Mesenchymal stem cell (in vitro differentiated cells and primary cell): ENCODE data around the gene POLD2.

ENCODE experiments used
- DNase-seq: peaks from one replicate; pipeline ENCODE4 v3.0.0-alpha.2; 2013
- H2AFZ ChIP-seq: one replicate; pipeline ENCODE4 v1.6.1; 2013; ENCODE audit warnings: low read depth, mild to moderate bottlenecking, control low read depth, inconsistent platforms, low read length, moderate library complexity
- H2AK5ac ChIP-seq: 2 replicates; pipeline ENCODE4 v1.6.1; 2013; ENCODE audit warnings: low read length, moderate library complexity, mild to moderate bottlenecking, inconsistent platforms; ENCODE audit not compliant: severe bottlenecking
- H2BK120ac ChIP-seq: one replicate; pipeline ENCODE4 v1.6.1; 2013; ENCODE audit warnings: low read depth, mild to moderate bottlenecking, inconsistent platforms, low read length, moderate library complexity
- H2BK12ac ChIP-seq, 2 experiments: one replicate each; pipeline ENCODE4 v1.6.1; 2013; ENCODE audit warnings: inconsistent platforms in 2 of 2, low read length in 2 of 2, mild to moderate bottlenecking in 2 of 2, moderate library complexity in 2 of 2, control low read depth in 1 of 2
- H2BK15ac ChIP-seq: one replicate; pipeline ENCODE4 v1.6.1; 2013; ENCODE audit warnings: mild to moderate bottlenecking, low read depth, inconsistent platforms; ENCODE audit not compliant: poor library complexity, severe bottlenecking
- H2BK5ac ChIP-seq: 2 replicates; pipeline ENCODE4 v1.6.1; 2013; ENCODE audit warnings: low read depth, mild to moderate bottlenecking, low read length, control low read depth, inconsistent platforms; ENCODE audit not compliant: poor library complexity, severe bottlenecking
- H3K14ac ChIP-seq, 2 experiments: one replicate each; pipeline ENCODE4 v1.6.1; 2013; ENCODE audit warnings: inconsistent platforms in 2 of 2, low read length in 2 of 2, control low read depth in 1 of 2, mild to moderate bottlenecking in 1 of 2, moderate library complexity in 1 of 2
- H3K18ac ChIP-seq, 2 experiments: one replicate each; pipeline ENCODE4 v1.6.1; 2013; ENCODE audit warnings: inconsistent platforms in 2 of 2, low read length in 2 of 2, control low read depth in 1 of 2, low read depth in 1 of 2, mild to moderate bottlenecking in 1 of 2
- H3K23ac ChIP-seq, 2 experiments: one replicate each; pipeline ENCODE4 v1.6.1; 2013; ENCODE audit warnings: inconsistent platforms in 2 of 2, low read length in 2 of 2, mild to moderate bottlenecking in 2 of 2, moderate library complexity in 2 of 2, control low read depth in 1 of 2
- H3K27ac ChIP-seq: 2 replicates; pipeline ENCODE4 v1.5.1; 2013; ENCODE audit warnings: mild to moderate bottlenecking, moderate library complexity, low read length, control low read depth, inconsistent platforms; ENCODE audit not compliant: poor library complexity, severe bottlenecking
- H3K27me3 ChIP-seq, 2 experiments: 2 replicates each; pipeline versions ENCODE4 v1.6.1 to v1.7.0; 2013; ENCODE audit warnings: low read length in 2 of 2, mild to moderate bottlenecking in 2 of 2, moderate library complexity in 2 of 2, control low read depth in 1 of 2, inconsistent platforms in 1 of 2; ENCODE audit not compliant: control insufficient read depth in 1 of 2, insufficient read depth in 1 of 2
- H3K36me3 ChIP-seq, 2 experiments: 2 replicates each; pipeline versions ENCODE4 v1.6.1 to v1.7.0; 2013; ENCODE audit warnings: low read length in 2 of 2, control low read depth in 1 of 2, inconsistent platforms in 1 of 2, low read depth in 1 of 2, mild to moderate bottlenecking in 1 of 2; ENCODE audit not compliant: insufficient read depth in 2 of 2, control insufficient read depth in 1 of 2
- H3K4ac ChIP-seq, 2 experiments: one replicate each; pipeline ENCODE4 v1.6.1; 2013; ENCODE audit warnings: inconsistent platforms in 2 of 2, low read length in 2 of 2, mild to moderate bottlenecking in 2 of 2, moderate library complexity in 2 of 2, control low read depth in 1 of 2, low read depth in 1 of 2
- H3K4me1 ChIP-seq: 2 replicates; pipeline ENCODE4 v1.6.1; 2013; ENCODE audit warnings: low read depth, low read length, control low read depth; ENCODE audit not compliant: control insufficient read depth, insufficient read depth
- H3K4me2 ChIP-seq: 2 replicates; pipeline ENCODE4 v1.6.1; 2013; ENCODE audit warnings: low read length, mild to moderate bottlenecking, inconsistent platforms; ENCODE audit not compliant: poor library complexity, severe bottlenecking
- H3K4me3 ChIP-seq, 2 experiments: 2 replicates each; pipeline versions ENCODE4 v1.5.1 to v1.7.0; 2013; ENCODE audit warnings: low read length in 2 of 2, mild to moderate bottlenecking in 2 of 2, control low read depth in 1 of 2, low read depth in 1 of 2; ENCODE audit not compliant: insufficient read depth in 1 of 2
- H3K79me1 ChIP-seq: replicated peaks from 2 replicates; pipeline ENCODE4 v1.6.1; 2013; ENCODE audit warnings: mild to moderate bottlenecking, control low read depth, low read length, inconsistent platforms; ENCODE audit not compliant: poor library complexity, severe bottlenecking
- H3K9ac ChIP-seq: 2 replicates; pipeline ENCODE4 v1.7.0; 2013; ENCODE audit warnings: mild to moderate bottlenecking, low read length, moderate library complexity
- H3K9me3 ChIP-seq: 2 replicates; pipeline ENCODE4 v1.7.0; 2013; ENCODE audit warnings: mild to moderate bottlenecking, low read length; ENCODE audit not compliant: control insufficient read depth
- H4K8ac ChIP-seq: one replicate; pipeline ENCODE4 v1.6.1; 2013; ENCODE audit warnings: inconsistent platforms, mild to moderate bottlenecking, low read length, moderate library complexity
- H4K91ac ChIP-seq: one replicate; pipeline ENCODE4 v1.6.1; 2013; ENCODE audit warnings: mild to moderate bottlenecking, low read length, inconsistent platforms
- WGBS: methylation state at CpG from one replicate; pipeline ENCODE4 v1.1.7; 2013; ENCODE audit warnings: mixed read lengths; 5-methylcytosine and 5-hydroxymethylcytosine counted together

POLD2 gene

DNA sequence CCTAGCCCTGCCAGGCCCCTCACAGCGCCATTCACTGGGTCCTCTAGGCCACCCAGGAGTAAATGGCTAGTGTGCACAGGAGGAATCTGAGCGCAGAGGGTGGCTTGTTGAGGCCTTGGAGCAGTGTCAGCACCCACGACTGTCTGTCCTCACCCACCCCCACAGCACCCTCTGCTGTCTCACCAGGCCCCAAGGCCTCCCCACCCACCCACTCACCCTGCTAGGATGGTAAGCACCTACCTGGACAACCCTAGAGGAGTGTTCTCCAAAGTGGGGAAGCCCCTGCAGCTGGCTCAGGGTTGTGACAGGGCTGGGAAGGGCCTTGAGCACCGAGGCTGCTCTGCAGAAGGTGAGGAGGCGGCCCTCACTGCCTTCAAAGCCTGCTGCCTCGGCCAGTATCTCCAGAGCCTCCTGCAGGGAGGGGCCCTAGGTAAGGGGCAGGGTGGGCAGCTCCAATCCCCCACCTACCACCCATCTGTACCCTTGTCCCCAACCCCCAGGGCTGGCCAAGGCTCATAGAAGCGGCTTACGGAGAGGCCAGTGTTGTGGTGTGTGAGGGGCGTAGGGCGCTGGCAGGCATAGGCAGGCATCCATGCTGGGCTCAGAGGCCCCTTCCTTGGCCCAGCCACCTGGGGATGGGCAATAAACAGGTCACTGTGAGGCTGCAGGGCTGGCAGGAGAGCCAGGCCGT lies 43.9 kb downstream of the POLD2 start:
- Histone ChIP-seq H3K4me2 (no peak overlapping the region), H3K9ac (no peak overlapping the region), H3K4me1 (peaks cover 37% of the 10 kb centered on the region), H3K4me3 (no peak overlapping the region), H4K8ac (no peak overlapping the region), H3K23ac (peak overlapping the region in 1 of 2 experiments; percentile 27), H2AFZ (no peak overlapping the region), H4K91ac (no peak overlapping the region), H3K27ac (no peak overlapping the region), H2BK12ac (no peak overlapping the region), H2BK120ac (no peak overlapping the region), H2AK5ac (no peak overlapping the region), H3K14ac (no peak overlapping the region), H3K36me3 (peaks cover 62 to 66% of the 10 kb centered on the region in 2 experiments), H3K18ac (no peak overlapping the region), H3K9me3 (no peaks in the 10 kb centered on the region), H3K79me1 (peaks cover 34% of the 10 kb centered on the region), H3K4ac (no peak overlapping the region), H2BK5ac (no peak overlapping the region), H2BK15ac (no peak overlapping the region), H3K27me3 (no peaks in the 10 kb centered on the region)
- WGBS: 95% methylated on average over 9 of the region's 11 CpGs
- DNase-seq: no peak

GRCh38 chr7:44078521-44078920 lies 44.8 kb downstream of the POLD2 start:
- no peaks in the 10 kb centered on the region for H3K9me3 ChIP-seq
- H3K27ac ChIP-seq: no peak overlapping the region
- 95% methylated on average over 6 of the region's 8 CpGs for WGBS
- no peak overlapping the region for H3K18ac ChIP-seq
- H2AFZ ChIP-seq: no peak overlapping the region
- no peak overlapping the region for H3K4ac ChIP-seq
- peak overlapping the region; percentile 34 for H2AK5ac ChIP-seq
- H2BK15ac ChIP-seq: no peak overlapping the region
- peaks cover 38% of the 10 kb centered on the region for H3K79me1 ChIP-seq
- no peak overlapping the region for H3K14ac ChIP-seq
- H3K4me1 ChIP-seq: peaks cover 36% of the 10 kb centered on the region
- no peak for DNase-seq
- no peaks in the 10 kb centered on the region for H3K27me3 ChIP-seq
- no peak overlapping the region for H2BK12ac ChIP-seq
- H4K91ac ChIP-seq: peak overlapping the region; percentile 43
- H3K4me2 ChIP-seq: no peak overlapping the region
- H2BK5ac ChIP-seq: no peak overlapping the region
- no peak overlapping the region for H3K4me3 ChIP-seq
- no peak overlapping the region for H4K8ac ChIP-seq
- no peak overlapping the region for H2BK120ac ChIP-seq
- H3K36me3 ChIP-seq: peaks cover 71 to 74% of the 10 kb centered on the region in 2 experiments
- no peak overlapping the region for H3K23ac ChIP-seq
- no peak overlapping the region for H3K9ac ChIP-seq

GRCh38 chr7:44077681-44078091 lies 45.7 kb downstream of the POLD2 start:
- Histone ChIP-seq H2BK5ac (no peak overlapping the region), H3K79me1 (peaks cover 38% of the 10 kb centered on the region), H3K9ac (no peak overlapping the region), H4K91ac (no peak overlapping the region), H3K27ac (no peak overlapping the region), H2AK5ac (no peak overlapping the region), H2BK120ac (no peak overlapping the region), H4K8ac (no peak overlapping the region), H3K36me3 (peaks cover 80 to 83% of the 10 kb centered on the region in 2 experiments), H3K23ac (no peak overlapping the region), H3K14ac (no peak overlapping the region), H2AFZ (no peak overlapping the region), H3K4ac (no peak overlapping the region), H3K9me3 (no peaks in the 10 kb centered on the region), H3K4me1 (peaks cover 40% of the 10 kb centered on the region), H3K4me2 (no peak overlapping the region), H2BK15ac (no peak overlapping the region), H3K18ac (no peak overlapping the region), H3K4me3 (no peak overlapping the region), H3K27me3 (no peaks in the 10 kb centered on the region), H2BK12ac (no peak overlapping the region)
- WGBS: 74% methylated on average over 5 of the region's 5 CpGs
- DNase-seq: no peak

DNA sequence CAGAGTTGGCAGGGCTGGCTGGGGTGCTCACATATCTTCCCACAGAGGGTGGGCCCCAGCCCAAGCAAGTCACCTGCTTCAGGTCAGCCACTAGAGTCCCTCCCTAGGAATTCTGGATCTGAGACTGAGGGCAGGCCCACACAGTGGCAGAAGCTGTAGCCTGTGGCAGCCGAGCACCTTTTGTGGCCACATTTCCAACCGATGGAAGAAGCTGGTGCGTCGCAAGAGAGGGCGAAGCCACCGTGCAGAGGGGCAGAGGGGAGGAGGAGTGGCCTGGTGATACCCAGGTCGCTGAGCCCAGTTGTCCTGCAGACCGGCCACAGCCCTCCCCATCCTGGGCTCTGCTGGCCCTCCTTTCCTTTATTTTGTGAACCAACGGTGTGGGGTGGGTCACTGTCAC lies 46.3 kb downstream of the POLD2 start:
- Histone ChIP-seq H3K9me3 (no peaks in the 10 kb centered on the region), H4K8ac (no peak overlapping the region), H3K79me1 (peaks cover 38% of the 10 kb centered on the region), H3K4me1 (peaks cover 44% of the 10 kb centered on the region), H3K4me3 (no peak overlapping the region), H3K23ac (no peak overlapping the region), H3K27ac (no peak overlapping the region), H3K27me3 (no peaks in the 10 kb centered on the region), H2BK5ac (no peak overlapping the region), H2BK120ac (no peak overlapping the region), H2AFZ (no peak overlapping the region), H2AK5ac (no peak overlapping the region), H3K18ac (no peak overlapping the region), H4K91ac (no peak overlapping the region), H2BK12ac (no peak overlapping the region), H3K9ac (no peak overlapping the region), H3K4me2 (no peak overlapping the region), H3K14ac (no peak overlapping the region), H3K4ac (no peak overlapping the region), H2BK15ac (no peak overlapping the region), H3K36me3 (peaks cover 82 to 86% of the 10 kb centered on the region in 2 experiments)
- no peak for DNase-seq
- 91% methylated on average over 7 of the region's 9 CpGs for WGBS
